Stomach (tissue), 9 donors: ENCODE data around the gene ZNF628. TPM values are rescaled to one million over a fixed set of nuclear protein-coding genes. Genes with fewer than 3 reads are reported as not detected.
"Not testable (repeated sequence)": the region's sequence is repeated elsewhere in the genome, so short reads cannot be mapped to it uniquely, and the experiment has no call there.

Experiments used
- DNase-seq, 2 donors: peaks; one replicate each; pipeline versions ENCODE4 v3.0.0 to v3.0.0-alpha.2; 2013 to 2019
- H3K27ac ChIP-seq, 5 donors: fragments of 200-600 bp in 4 of 5; sonication (generic) in 4 of 5; one replicate each; pipeline ENCODE4 v1.5.1; 2013 to 2019; ENCODE audit warnings: mild to moderate bottlenecking in 1 of 5, moderate library complexity in 1 of 5
- H3K27me3 ChIP-seq, 3 donors: fragments of 200-600 bp; sonication (generic); one replicate each; pipeline ENCODE4 v1.5.1; 2017 to 2019; ENCODE audit warnings: mixed run types in 1 of 3
- H3K36me3 ChIP-seq, 4 donors: fragments of 200-600 bp; sonication (generic); 1 replicate in 3 of 4; 2 replicates in 1 of 4; pipeline ENCODE4 v1.5.1; 2016 to 2019
- H3K4me1 ChIP-seq, 4 donors: fragments of 200-600 bp; sonication (generic); one replicate each; pipeline ENCODE4 v1.5.1; 2016 to 2019
- H3K4me3 ChIP-seq, 4 donors: fragments of 200-600 bp; sonication (generic) in 3 of 4; one replicate each; pipeline ENCODE4 v1.5.1; 2016 to 2019; ENCODE audit warnings: mild to moderate bottlenecking in 1 of 4
- H3K9me3 ChIP-seq, 4 donors: fragments of 200-600 bp; sonication (generic); one replicate each; pipeline ENCODE4 v1.5.1; 2016 to 2019
- CTCF ChIP-seq, 7 experiments: fragments of 450-650 bp in 4 of 7; fragments of 200-600 bp in 3 of 7; sonication (generic) in 3 of 7; IDR thresholded peaks; one replicate each; pipeline ENCODE4 v1.5.1; 2016 to 2019; ENCODE audit warnings: antibody characterized with exemption in 7 of 7, control low read depth in 2 of 7, mild to moderate bottlenecking in 1 of 7
- EP300 ChIP-seq: sonication (generic); formaldehyde crosslinking; IDR thresholded peaks from one replicate; pipeline ENCODE4 v1.6.1; 2017; ENCODE audit warnings: antibody characterized with exemption
- POLR2A ChIP-seq, 4 donors: fragments of 450-650 bp; IDR thresholded peaks; one replicate each; pipeline ENCODE4 v1.6.1; 2016; ENCODE audit warnings: antibody characterized with exemption in 4 of 4, control low read depth in 2 of 4, mild to moderate bottlenecking in 1 of 4, moderate library complexity in 1 of 4
- POLR2AphosphoS5 ChIP-seq, 3 donors: sonication (generic); formaldehyde crosslinking; IDR thresholded peaks; one replicate each; pipeline ENCODE4 v1.6.1; 2016; ENCODE audit warnings: antibody characterized with exemption in 3 of 3
- WGBS, 5 donors: extraction: QIAGEN DNeasy Blood & Tissue Kit in 3 of 5; methylation state at CpG; one replicate each; pipeline versions ENCODE4 v1.1.5 to v1.1.7; 2013 to 2018; 5-methylcytosine and 5-hydroxymethylcytosine counted together
- intact Hi-C: fragments of 100-400 bp; cut with DNase I; formaldehyde crosslinking; loops from one replicate; pipeline ENCODE4 v1.15.1; 2023; ENCODE audit warnings: low total_unique reads
- polyA plus RNA-seq, 3 donors: library from polyadenylated mRNA; stranded (reverse); fragments of 200-250 nt; gene quantifications; one replicate each; pipeline ENCODE4 v1.2.3, GENCODE V29; 2013
- total RNA-seq, 5 donors: library from RNA; depleted of rRNA; stranded (reverse); fragments of >200 nt; gene quantifications; one replicate each; pipeline versions ENCODE4 v1.1.0 to v1.2.3, GENCODE V29; 2014 to 2016
- donor health status: healthy with polysubstance abuse.
- donor health status: Bipolar disorder and iron deficiency.
- donor health status: healthy.

ZNF628 gene
- total and polyA plus RNA-seq, 8 donors: 0.58 to 16.1 (median 5.0) TPM

DNA sequence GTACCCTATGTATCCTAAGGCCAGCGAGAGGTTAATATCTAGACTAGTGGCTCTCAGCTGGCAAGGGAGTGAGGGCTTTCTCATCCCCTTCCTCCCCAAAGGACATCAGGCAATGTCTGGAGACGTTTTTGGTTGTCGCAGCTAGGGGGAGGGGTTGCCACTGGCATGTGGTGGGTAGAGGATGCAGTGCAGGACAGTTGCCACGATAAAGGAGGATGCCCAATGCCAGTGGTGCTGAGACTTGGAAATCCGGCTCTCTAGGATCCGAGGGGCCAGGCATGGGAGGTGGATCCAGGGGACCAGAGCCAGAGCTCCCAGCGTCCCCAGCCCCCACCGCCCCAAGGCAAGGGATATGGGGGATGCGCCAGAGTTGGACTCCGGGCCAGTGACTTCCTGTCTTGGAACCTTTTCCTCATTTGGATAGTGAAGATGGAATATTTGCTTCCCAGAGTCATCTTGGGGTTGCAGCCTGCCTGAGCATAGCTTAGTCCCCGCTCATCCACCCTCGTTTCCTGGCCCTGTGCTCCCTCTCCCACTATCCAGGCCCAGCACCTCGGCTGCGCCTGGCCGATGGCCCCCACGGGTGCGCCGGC lies 16.7 kb downstream of the ZNF628 start:
- Histone ChIP-seq H3K4me1 (peaks cover 0 to 60% (median 33%) of the 10 kb centered on the region in 4 donors), H3K9me3 (no peaks in the 10 kb centered on the region), H3K36me3 (peaks cover 0 to 4% (median 1%) of the 10 kb centered on the region in 4 donors), H3K27me3 (peaks cover 0 to 61% (median 16%) of the 10 kb centered on the region in 3 donors), H3K4me3 (peak overlapping the region in 2 of 4 donors; percentile 14 to 25), H3K27ac (peak overlapping the region in 4 of 5 donors; percentile 31 to 96 (median 60))
- intact Hi-C loops: loop anchor here (10.0 kb wide), 2 partner anchors 208 to 348 kb away; partner anchors contain the start of genes BRSK1, HSPBP1 and TNNT1
- TF ChIP-seq POLR2A (IDR thresholded peaks at IDR 0.05): no peak
- TF ChIP-seq POLR2AphosphoS5 (IDR thresholded peaks at IDR 0.05): no peak
- DNase-seq: peak in 1 of 2 donors; percentile 64
- WGBS, 5 donors: 38 to 63% (median 51%) methylated on average over 12 to 18 of the region's 18 CpGs

- H3K4me1 ChIP-seq: peaks cover 0 to 63% (median 30%) of the 10 kb centered on the region in 4 donors
- peaks cover 0 to 61% (median 16%) of the 10 kb centered on the region in 3 donors for H3K27me3 ChIP-seq
- peak overlapping the region in 2 of 4 donors; percentile 14 to 25 for H3K4me3 ChIP-seq
- no peak for TF ChIP-seq POLR2A (IDR thresholded peaks at IDR 0.05)
- TF ChIP-seq EP300: no peak
- TF ChIP-seq POLR2AphosphoS5 (IDR thresholded peaks at IDR 0.05): no peak
- TF ChIP-seq CTCF (IDR thresholded peaks at IDR 0.05): no peak
- H3K27ac ChIP-seq: peak overlapping the region in 4 of 5 donors; percentile 31 to 96 (median 60)
- no peaks in the 10 kb centered on the region for H3K9me3 ChIP-seq
- intact Hi-C loops: loop anchor here (10.0 kb wide), 2 partner anchors 209 to 349 kb away; partner anchors contain the start of genes BRSK1, HSPBP1 and TNNT1
- WGBS, 5 donors: 14 to 62% (median 45%) methylated on average over 12 to 38 of the region's 38 CpGs
- DNase-seq: peak in 1 of 2 donors; percentile 16
- H3K36me3 ChIP-seq: peaks cover 0 to 8% (median 3%) of the 10 kb centered on the region in 4 donors
These were observed 17.3 kb downstream of the ZNF628 start for GRCh38 chr19:55493645-55494171.

GRCh38 chr19:55494172-55494761 lies 17.9 kb downstream of the ZNF628 start:
- peak in 1 of 2 donors; percentile 65 for DNase-seq
- H3K36me3 ChIP-seq: peaks cover 0 to 12% (median 5%) of the 10 kb centered on the region in 4 donors
- 42 to 61% (median 47%) methylated on average over 11 to 22 of the region's 22 CpGs for WGBS, 5 donors
- intact Hi-C loops: loop anchor here (10.0 kb wide), 2 partner anchors 209 to 349 kb away; partner anchors contain the start of genes BRSK1, HSPBP1 and TNNT1
- H3K27me3 ChIP-seq: peaks cover 0 to 55% (median 11%) of the 10 kb centered on the region in 3 donors
- peak overlapping the region in 2 of 4 donors; percentile 14 to 25 for H3K4me3 ChIP-seq
- no peaks in the 10 kb centered on the region for H3K9me3 ChIP-seq
- H3K4me1 ChIP-seq: peaks cover 0 to 63% (median 28%) of the 10 kb centered on the region in 4 donors
- TF ChIP-seq EP300 (no peak), POLR2AphosphoS5 (IDR thresholded peaks at IDR 0.05) (no peak), CTCF (IDR thresholded peaks at IDR 0.05) (no peak), POLR2A (IDR thresholded peaks at IDR 0.05) (no peak)
- peak overlapping the region in 4 of 5 donors; percentile 31 to 96 (median 60) for H3K27ac ChIP-seq

DNA sequence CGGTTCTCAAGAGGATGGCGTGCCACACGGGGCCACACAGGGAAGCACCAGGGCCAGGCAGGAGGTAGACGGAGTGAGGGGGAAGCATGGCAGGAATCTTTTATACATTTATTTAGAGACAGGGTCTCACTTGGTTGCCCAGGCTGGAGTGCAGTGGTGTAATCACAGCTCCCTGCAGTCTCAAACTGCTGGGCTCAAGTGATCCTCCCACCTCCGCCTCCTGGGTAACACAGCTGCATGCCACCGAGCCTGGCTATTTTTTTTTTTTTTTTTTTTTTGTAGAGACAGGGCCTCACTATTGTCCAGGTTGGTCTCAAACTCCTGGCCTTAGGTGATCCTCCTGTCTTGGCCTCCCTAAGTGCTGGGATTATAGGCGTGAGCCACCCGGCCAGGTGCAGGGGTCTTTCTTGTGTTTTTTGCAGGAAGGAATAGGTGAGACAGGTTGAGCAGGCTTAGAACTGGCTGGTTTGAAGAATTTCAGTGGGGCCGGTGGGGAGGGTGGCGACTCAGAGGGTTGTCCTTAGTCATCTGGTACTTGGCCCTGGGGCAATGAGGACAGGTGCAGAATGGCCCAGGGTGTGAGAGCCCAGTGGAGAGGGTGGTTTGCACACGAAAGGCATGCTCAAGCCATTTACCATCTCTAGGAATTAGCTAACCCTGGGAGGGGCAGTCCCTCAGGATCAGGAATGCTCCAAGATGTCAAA lies 19.4 kb downstream of the ZNF628 start:
- TF ChIP-seq CTCF (IDR thresholded peaks at IDR 0.05): no peak
- no peak for TF ChIP-seq POLR2AphosphoS5 (IDR thresholded peaks at IDR 0.05)
- no peak for TF ChIP-seq POLR2A (IDR thresholded peaks at IDR 0.05)
- no peak for TF ChIP-seq EP300
- Histone ChIP-seq H3K27ac (no peak overlapping the region), H3K4me1 (peaks cover 0 to 52% (median 23%) of the 10 kb centered on the region in 4 donors), H3K4me3 (no peak overlapping the region), H3K36me3 (peaks cover 0 to 28% (median 11%) of the 10 kb centered on the region in 4 donors), H3K9me3 (no peaks in the 10 kb centered on the region), H3K27me3 (peaks cover 0 to 40% (median 9%) of the 10 kb centered on the region in 3 donors)
- DNase-seq: no peak
- intact Hi-C loops: loop anchor here (10.0 kb wide), 2 partner anchors 211 to 351 kb away; partner anchors contain the start of genes BRSK1, HSPBP1 and TNNT1
- WGBS, 5 donors: 71 to 92% (median 82%) methylated on average over 11 of the region's 11 CpGs

DNA sequence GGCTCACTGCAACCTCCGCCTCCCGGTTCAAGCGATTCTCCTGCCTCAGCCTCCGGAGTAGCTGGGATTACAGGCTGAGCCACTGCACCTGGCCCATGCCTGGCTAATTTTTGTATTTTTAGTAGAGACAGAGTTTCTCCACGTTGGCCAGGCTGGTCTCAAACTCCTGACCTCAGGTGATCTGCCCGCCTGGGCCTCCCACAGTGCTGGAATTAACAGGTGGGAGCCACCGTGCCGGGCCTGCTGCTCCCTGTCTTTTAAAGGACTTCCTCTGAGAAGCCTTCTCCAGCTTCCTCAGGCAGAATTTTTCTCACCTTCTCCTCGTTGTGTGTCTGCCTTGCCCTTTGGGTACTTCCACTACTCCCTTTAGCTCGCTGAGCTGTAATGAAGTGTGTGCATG lies 20.4 kb downstream of the ZNF628 start:
- Histone ChIP-seq H3K27me3 (peaks cover 0 to 30% (median 9%) of the 10 kb centered on the region in 3 donors), H3K4me1 (peaks cover 0 to 42% (median 13%) of the 10 kb centered on the region in 4 donors), H3K36me3 (peaks cover 0 to 38% (median 15%) of the 10 kb centered on the region in 4 donors)
- not testable (repeated sequence) for H3K9me3 ChIP-seq, DNase-seq, H3K27ac ChIP-seq, H3K4me3 ChIP-seq
- WGBS, 5 donors: 76 to 83% (median 77%) methylated on average over 10 of the region's 10 CpGs
- intact Hi-C loops: loop anchor here (10.0 kb wide), 2 partner anchors 212 to 352 kb away; partner anchors contain the start of genes BRSK1, HSPBP1 and TNNT1
